SHP77 treated with DMSO at 0.1 percent for 48 hours (cell line): ENCODE data around the gene HSPB9.

Source experiments
- DNase-seq: peaks from one replicate; lab custom pipeline; 2025; lab: John Stamatoyannopoulos, UW

HSPB9 gene

GRCh38 chr17:42122371-42123303 is at the start of gene HSPB9:
TSS of gene HSPB9 (plus strand) at chr17:42122804. CDS start at chr17:42122851, 47 bp downstream.
- peak; percentile 69 for DNase-seq

DNA sequence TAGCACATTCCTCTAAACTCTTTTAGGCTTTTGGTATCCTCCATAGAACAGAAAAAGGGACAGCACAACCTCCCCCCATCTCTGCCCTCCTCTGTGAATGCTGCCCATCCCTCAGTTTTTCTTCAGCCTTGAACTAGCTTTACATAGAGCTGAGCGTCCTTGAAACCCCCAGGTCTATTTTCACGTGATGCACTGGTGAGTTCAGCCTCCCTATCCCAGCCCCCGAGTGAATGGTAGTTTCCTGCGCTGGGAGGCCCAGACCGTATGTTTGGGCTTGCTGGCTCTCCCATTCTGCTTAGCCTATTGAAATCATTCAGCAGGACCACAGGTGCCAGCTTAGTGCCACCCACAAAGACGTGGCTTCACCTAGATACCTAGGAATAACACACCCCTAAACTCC is 46.8 kb upstream of the HSPB9 start:
- DNase-seq: no peak

GRCh38 chr17:42076797-42077559 is 45.6 kb upstream of the HSPB9 start:
- DNase-seq: no peak

- no peak for DNase-seq
Measured at GRCh38 chr17:42077755-42078154, 44.8 kb upstream of the HSPB9 start.

GRCh38 chr17:42078396-42079043 is 44.1 kb upstream of the HSPB9 start:
- no peak for DNase-seq

DNA sequence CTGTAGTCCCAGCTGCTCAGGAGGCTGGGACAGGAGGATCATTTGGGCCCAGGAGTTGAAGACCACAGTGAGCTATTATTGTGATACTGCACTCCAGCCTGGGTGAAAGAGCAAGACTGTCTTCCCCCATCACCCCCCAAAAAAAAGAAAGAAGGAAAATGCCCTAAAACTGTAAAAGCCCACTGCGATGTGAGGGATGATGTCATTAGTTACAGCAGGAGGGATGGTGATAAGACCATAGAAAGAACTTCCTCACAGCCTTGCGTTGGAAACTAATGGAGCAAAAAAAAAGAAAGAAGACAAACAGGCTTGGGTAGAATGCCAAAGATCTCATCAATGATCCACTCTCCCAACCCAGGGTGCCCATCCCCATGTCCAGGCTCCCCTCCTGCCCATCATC is 43.1 kb upstream of the HSPB9 start:
- no peak for DNase-seq

DNA sequence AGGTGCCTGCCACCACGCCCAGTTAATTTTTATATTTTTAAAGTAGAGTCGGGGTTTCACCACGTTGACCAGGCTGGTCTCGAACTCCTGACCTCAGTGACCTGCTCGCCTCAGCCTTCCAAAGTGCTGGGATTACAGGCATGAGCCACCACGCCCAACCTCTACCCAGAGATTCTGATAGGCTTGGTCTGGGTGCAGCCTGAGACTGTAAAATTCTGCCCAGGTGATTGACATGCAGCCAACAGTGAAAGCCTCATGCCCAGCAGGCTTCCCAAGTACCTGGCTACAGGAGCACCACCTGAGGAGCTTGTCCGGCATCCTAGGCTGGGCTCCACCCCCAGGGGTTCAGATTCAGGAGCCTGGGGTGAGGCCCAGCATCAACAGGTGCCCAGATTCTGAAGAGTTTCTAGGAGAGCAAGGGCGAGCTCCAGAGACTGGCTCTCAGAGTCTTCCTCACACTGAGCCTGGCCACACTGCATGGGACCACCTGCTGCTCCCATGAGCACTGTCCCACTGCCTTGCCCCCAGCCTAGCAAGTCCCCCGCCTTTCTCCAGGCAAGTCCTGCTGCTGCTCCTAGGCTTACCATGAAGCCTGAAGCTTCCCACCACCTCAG is 41.0 kb upstream of the HSPB9 start:
- no peak for DNase-seq

DNA sequence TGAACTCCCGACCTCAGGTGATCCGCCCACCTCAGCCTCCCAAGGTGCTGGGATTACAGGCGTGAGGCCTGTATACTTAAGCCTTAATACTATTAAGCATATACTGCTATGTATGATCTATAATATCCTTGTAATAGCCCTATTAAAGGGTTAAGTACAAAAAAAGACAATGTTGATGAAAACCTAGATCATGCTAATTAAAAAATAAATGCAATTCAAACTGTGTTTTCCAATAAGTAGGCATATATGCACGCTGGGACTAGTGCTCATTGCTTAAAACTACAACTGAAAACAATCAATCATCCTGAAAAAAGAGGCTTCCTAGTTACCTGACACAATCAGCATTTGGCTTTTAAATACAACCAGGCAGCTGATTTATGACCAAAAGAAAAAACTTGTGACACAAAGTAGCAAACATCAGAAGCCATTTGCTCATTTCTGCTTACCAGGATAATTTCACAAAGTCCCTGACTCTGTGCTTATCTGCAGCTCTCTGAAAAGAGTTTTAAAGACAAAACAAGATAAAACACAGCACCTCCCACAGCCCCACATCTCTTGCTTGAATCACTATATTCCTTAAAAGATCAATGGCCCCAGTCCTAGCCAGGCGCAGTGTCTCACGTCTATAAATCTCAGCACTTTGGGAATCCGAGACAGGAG is 35.4 kb upstream of the HSPB9 start:
- DNase-seq: no peak

GRCh38 chr17:42087736-42088705 is 34.6 kb upstream of the HSPB9 start:
- DNase-seq: no peak

GRCh38 chr17:42088736-42089135 is 33.9 kb upstream of the HSPB9 start:
- DNase-seq: no peak

DNA sequence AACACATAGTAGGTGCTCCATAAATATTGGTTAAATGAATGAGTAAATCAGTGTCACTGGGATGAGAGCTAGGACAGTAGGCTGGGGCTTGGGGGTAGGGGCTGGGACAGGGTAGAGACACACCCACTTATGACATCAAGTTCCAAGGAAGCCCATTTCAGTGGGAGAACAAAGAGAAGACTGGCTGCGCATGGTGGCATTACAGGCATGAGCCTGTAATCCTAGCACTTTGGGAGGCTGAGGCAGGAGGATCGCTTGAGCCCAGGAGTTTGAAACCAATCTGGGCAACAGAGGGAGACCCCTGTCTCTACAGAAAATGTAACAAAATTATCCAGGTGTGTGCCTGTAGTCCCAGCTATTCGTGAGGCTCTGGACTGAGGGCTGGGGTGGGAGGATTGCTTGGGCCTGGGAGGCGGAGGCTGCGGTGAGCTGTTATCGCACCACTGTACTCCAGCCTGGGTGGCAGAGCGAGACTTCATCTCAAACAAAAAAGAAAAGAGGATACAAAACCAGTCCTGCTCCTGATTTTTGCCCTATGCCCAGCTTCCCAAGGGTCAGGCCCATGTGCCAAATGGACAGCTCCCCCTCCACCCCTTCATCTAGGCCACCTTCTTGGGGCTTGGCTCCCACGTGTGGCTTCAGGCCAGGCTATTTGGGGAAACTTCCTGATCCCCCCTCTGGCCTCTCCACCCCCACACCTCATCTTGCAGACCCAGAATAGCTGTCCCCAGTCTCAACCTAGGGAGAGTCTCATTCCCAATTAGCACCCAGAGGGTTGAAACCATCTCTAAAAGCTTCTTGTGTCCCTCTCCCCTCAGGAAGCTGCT is 31.4 kb upstream of the HSPB9 start:
- no peak for DNase-seq

GRCh38 chr17:42092939-42093338 is 29.7 kb upstream of the HSPB9 start:
- DNase-seq: no peak

GRCh38 chr17:42094375-42095069 is 28.1 kb upstream of the HSPB9 start:
- no peak for DNase-seq

DNA sequence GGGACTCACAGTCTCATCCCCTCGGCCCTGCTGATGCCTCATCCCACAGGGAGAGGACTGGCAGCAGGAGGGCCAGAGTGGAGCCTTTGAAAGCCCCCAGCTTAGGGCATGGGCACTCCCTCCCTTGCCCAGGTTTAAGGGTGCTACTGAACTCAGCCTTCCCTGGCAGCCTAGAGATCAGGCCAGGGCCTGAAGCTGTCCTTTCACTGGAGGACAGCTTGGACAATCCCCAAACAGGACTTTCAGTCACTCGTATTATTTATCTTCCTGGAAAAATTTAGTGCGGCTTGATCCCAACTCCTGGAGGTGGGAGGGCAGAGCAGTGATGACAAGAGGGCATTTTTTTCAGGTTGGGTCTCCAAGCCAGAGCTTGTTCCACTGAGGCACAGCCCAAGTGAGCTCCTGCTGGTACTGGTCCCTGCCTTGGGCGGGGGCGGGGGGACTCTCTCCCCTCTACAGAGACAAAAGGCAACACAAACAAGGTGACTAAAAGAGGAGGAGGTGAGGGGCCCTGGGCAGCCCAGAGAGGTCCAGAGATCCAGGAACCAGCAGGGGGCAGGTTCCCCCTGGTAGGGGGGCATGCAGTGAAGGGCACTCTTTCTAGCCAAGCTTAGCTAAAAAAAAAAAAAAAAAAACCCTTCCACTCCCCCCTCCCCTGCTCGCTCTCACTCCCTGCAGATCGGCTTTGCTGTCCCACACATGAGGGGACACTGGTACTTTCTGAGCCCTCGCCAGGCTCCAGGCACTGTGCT is 26.1 kb upstream of the HSPB9 start:
- DNase-seq: no peak

DNA sequence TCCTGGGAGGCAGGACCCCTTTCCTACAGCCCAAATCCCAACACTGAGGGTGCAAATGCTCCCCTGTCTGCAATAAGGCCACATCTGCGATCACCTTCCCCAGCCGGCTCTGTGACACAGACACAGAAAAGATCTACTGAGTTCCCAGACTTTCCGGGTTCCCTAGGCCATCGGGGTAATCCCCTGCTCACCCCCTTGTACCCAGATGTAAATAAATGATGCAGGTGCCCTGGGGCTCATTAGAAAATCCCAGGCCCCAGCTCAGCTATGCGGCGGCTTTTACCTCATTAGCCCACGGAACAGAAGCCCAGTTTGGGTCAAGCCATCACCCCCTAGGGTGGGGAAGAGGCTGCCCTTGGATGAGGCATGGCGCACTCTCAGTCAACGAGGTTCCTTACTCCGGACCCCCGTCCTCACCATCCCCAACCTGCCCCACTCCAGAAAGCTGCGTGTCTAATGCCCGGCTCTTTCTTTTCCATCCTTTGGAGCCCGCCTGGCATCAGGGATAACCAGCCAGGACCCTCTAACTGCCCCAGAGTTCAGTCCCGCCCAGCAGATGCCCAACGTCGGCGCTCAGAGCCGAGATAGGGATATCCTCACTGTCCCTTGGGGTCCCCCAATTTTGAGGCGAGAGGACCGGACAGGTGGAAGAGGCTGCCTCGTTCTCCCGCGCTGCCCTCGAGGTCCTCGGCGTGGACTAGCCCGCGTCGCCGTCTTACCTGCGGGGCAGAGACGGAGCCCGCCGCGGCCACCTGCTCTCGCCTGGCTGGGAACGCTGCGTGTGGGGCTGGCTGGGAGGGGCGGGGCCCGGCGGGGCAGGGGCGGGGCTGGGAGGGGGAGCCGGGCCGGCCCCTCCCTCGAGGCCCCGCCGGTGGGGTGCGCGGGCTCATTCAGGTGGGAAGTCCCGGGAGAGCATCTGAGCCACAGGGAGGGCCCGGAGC is 24.6 kb upstream of the HSPB9 start, which contains the start of gene ZNF385C:
Gene ZNF385C, minus strand, starts transcription at position 783 of the 941 bp plus-strand sequence. CDS start 35,417 bp downstream, outside the sequence.
- DNase-seq: no peak

DNA sequence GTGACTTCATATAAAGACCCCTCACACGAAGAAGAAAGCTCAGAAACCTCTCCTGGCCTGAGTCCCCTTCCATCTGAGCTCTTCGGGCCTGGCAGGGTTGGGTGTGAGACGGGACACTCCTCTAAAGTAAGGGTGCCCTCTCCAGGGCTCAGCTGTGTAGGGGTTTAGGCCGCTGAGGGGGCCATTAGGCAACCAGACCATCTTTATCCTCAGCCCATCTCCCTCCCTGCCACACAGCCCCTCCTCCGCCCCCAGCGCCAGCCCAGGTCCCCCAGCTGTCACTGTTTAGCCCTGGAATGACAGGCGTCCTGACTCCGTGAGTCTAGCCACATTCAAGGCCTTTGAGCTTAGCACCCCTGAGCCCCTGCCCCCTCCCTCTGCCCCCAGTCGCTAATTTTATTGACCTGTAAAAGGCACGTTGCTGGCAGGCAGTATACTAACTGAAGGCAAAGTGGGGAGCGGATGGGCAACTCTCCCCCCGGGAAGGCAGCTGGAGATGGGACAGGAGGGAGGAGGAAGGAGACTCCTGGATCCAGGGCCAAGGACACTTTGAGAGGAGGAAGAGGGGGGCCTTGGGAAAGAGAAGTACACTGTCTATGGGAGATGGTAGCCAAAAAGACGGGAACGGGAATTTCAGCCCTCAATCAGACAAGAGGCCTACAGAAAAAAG is 23.7 kb upstream of the HSPB9 start:
- DNase-seq: no peak
